GM12864 (cell line): ENCODE measurements around the gene CHD5.

Experiments
- DNase-seq: peaks from one replicate; pipeline ENCODE4 v3.0.0-alpha.2; 2011; ENCODE audit warnings: low read depth
- H3K4me3 ChIP-seq: 2 replicates; pipeline ENCODE4 v1.5.1; 2011; ENCODE audit warnings: mild to moderate bottlenecking, low read depth, low read length, control low read depth
- CTCF ChIP-seq: IDR thresholded peaks from 2 replicates; pipeline ENCODE4 v1.5.1; 2011; ENCODE audit warnings: low read depth, mild to moderate bottlenecking, moderate library complexity, low read length, control low read depth, inconsistent platforms; ENCODE audit errors: missing control alignments

Gene CHD5

GRCh38 chr1:6074192-6074901 is 105.8 kb downstream of the CHD5 start:
- TF ChIP-seq CTCF = no peak
- DNase-seq = no peak
- H3K4me3 ChIP-seq = no peak overlapping the region

DNA sequence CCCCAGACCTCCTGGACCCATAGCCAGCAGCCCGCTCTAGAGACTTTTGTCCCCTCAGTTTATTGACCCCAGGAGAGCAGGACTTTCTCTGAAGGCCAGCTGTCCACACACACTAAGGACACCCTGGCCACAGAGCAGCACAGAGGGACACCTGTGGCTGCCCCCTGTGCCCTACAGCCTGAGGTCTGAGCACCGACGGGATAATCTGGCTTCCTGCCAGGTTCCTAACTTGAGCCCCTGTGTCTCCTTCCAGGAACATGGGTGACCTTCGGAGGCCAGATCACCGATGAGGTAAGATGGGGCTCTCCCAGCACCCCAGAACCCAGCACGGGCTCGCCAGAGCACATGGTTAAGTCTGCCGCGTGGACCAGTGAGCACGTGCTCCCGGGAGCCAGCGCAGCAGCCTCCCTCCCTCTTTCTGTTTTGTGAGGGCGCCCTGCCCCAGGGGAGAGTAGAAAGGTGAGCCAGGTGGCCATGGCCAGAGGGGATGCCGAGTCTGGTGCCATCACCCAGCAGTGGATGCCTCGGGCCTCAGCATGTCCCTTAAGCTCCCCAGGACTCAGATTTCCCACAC is 106.6 kb downstream of the CHD5 start:
- DNase-seq = no peak
- no peak overlapping the region for H3K4me3 ChIP-seq
- TF ChIP-seq CTCF = no peak

DNA sequence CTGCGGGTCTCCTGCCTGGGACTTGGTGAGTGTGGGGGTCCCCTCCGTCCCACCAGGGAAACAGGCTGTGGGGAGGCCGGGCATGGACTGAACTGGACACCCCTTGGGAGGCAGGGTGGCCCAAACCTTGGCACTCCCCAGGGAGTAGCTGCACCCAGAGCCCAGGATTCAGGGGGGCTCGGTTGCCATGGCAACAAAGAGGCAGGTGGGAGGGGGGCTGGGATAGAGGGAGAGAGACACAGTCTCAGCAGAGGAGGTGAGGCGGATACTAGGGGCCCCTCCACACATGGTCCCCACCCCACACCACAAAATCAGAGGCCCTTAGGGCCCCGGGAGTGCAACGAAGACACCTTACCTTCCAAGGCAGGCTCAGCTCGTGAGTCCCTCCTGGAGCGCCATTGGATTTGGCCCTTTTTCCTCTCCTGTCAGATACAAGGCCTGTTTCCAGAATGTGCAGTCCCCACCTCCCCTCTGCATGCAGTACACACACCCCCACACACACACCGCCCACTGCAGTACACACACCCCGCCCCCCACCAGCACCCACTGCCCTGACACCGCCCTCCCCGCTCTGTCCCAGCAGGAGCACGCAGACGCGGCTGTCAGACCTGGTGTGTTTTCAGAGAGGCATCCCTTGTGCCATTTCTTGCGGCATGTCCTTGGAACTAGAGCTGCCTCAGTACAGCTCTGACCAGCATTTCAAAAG is 107.2 kb downstream of the CHD5 start:
- no peak for TF ChIP-seq CTCF
- H3K4me3 ChIP-seq = no peak overlapping the region
- no peak for DNase-seq

- no peak overlapping the region for H3K4me3 ChIP-seq
- no peak for DNase-seq
- no peak for TF ChIP-seq CTCF
Observed at GRCh38 chr1:6071219-6071618, 108.9 kb downstream of the CHD5 start.

- TF ChIP-seq CTCF = no peak
- DNase-seq = no peak
- no peak overlapping the region for H3K4me3 ChIP-seq
Observed at GRCh38 chr1:6070450-6070974, 109.6 kb downstream of the CHD5 start.

- no peak for TF ChIP-seq CTCF
Observed at GRCh38 chr1:6069573-6069972, 110.5 kb downstream of the CHD5 start.

More at GRCh38 chr1:6069573-6069972, 110.5 kb downstream of the CHD5 start:
- no peak for DNase-seq
- H3K4me3 ChIP-seq = no peak overlapping the region
